HepG2 (cell line): ENCODE data around the gene DOK7. TPM values are rescaled to one million over a fixed set of nuclear protein-coding genes. Genes with fewer than 3 reads are reported as not detected.

Source experiments
- BRD4 ChIP-seq: sonication (generic); formaldehyde crosslinking; IDR thresholded peaks from 2 replicates; pipeline ENCODE4 v1.4.0; 2020; ENCODE audit warnings: missing genetic modification reagents
- CBFB ChIP-seq: sonication (generic); formaldehyde crosslinking; IDR thresholded peaks from 2 replicates; pipeline ENCODE4 v1.4.0; 2020; ENCODE audit warnings: missing genetic modification reagents
- CBX5 ChIP-seq: sonication (generic); formaldehyde crosslinking; IDR thresholded peaks from 2 replicates; pipeline ENCODE4 v1.4.0; 2020; ENCODE audit warnings: missing genetic modification reagents, borderline replicate concordance
- CHD2 ChIP-seq: IDR thresholded peaks from 2 replicates; pipeline ENCODE4 v1.6.1; 2011; ENCODE audit warnings: low read depth, low read length, improper control_type of control experiment
- ELF3 ChIP-seq: IDR thresholded peaks from 2 replicates; pipeline ENCODE4 v1.6.1; 2016; ENCODE audit warnings: missing genetic modification reagents, missing compliant biosample characterization
- GPBP1L1 ChIP-seq: sonication (generic); formaldehyde crosslinking; IDR thresholded peaks from 2 replicates; pipeline ENCODE4 v1.5.0; 2020; ENCODE audit warnings: mild to moderate bottlenecking, missing genetic modification reagents
- HNRNPK ChIP-seq: fragments of 200-400 bp; formaldehyde crosslinking; IDR thresholded peaks from 2 replicates; pipeline ENCODE4 v1.6.1; 2018; ENCODE audit warnings: low read length, low read depth, moderate library complexity, mild to moderate bottlenecking; ENCODE audit not compliant: poor library complexity, severe bottlenecking
- IKZF4 ChIP-seq: sonication (generic); formaldehyde crosslinking; IDR thresholded peaks from 2 replicates; pipeline ENCODE4 v1.5.1; 2020; ENCODE audit warnings: borderline replicate concordance, mild to moderate bottlenecking, low read depth, missing genetic modification reagents; ENCODE audit errors: not compliant biosample characterization
- KLF11 ChIP-seq: IDR thresholded peaks from 2 replicates; pipeline ENCODE4 v1.6.1; 2016; ENCODE audit warnings: missing compliant biosample characterization
- KLF9 ChIP-seq: IDR thresholded peaks from 2 replicates; pipeline ENCODE4 v1.6.1; 2016; ENCODE audit warnings: low read depth
- MBNL3 ChIP-seq: fragments of 250-450 bp; sonication (Bioruptor Pico); conservative IDR thresholded peaks from 2 replicates; pipeline ENCODE4 v1.8.0; 2022; ENCODE audit warnings: mild to moderate bottlenecking, inconsistent platforms
- POGK ChIP-seq: sonication (generic); formaldehyde crosslinking; conservative IDR thresholded peaks from 2 replicates; pipeline ENCODE4 v1.8.0; 2022; ENCODE audit warnings: mild to moderate bottlenecking, moderate library complexity, missing genetic modification reagents
- PRDM4 ChIP-seq: sonication (generic); formaldehyde crosslinking; IDR thresholded peaks from 2 replicates; pipeline ENCODE4 v1.9.0; 2021; ENCODE audit warnings: missing genetic modification reagents, borderline replicate concordance
- SNAPC2 ChIP-seq: sonication (generic); formaldehyde crosslinking; IDR thresholded peaks from 2 replicates; pipeline ENCODE4 v1.8.1; 2022; ENCODE audit warnings: mild to moderate bottlenecking, missing genetic modification reagents
- TBX2 ChIP-seq: sonication (generic); formaldehyde crosslinking; IDR thresholded peaks from 2 replicates; pipeline ENCODE4 v1.5.0; 2020; ENCODE audit warnings: missing genetic modification reagents, mild to moderate bottlenecking, borderline replicate concordance
- YEATS4 ChIP-seq: sonication (generic); formaldehyde crosslinking; IDR thresholded peaks from 2 replicates; pipeline ENCODE4 v1.4.0; 2020; ENCODE audit warnings: missing genetic modification reagents, borderline replicate concordance
- ZBTB43 ChIP-seq: sonication (generic); formaldehyde crosslinking; conservative IDR thresholded peaks from 2 replicates; pipeline ENCODE4 v1.4.0; 2020; ENCODE audit warnings: missing genetic modification reagents
- ZMAT5 ChIP-seq: sonication (generic); formaldehyde crosslinking; IDR thresholded peaks from 2 replicates; pipeline ENCODE4 v1.5.0; 2020; ENCODE audit warnings: mild to moderate bottlenecking, low read depth, missing genetic modification reagents, borderline replicate concordance
- ZNF350 ChIP-seq: sonication (generic); formaldehyde crosslinking; IDR thresholded peaks from 2 replicates; pipeline ENCODE4 v1.4.0; 2020; ENCODE audit warnings: mild to moderate bottlenecking, low read depth, missing genetic modification reagents, borderline replicate concordance
- ZNF605 ChIP-seq: sonication (generic); formaldehyde crosslinking; IDR thresholded peaks from 2 replicates; pipeline ENCODE4 v1.8.0; 2022; ENCODE audit warnings: mild to moderate bottlenecking, missing genetic modification reagents
- ZNF672 ChIP-seq: sonication (generic); formaldehyde crosslinking; IDR thresholded peaks from 2 replicates; pipeline ENCODE4 v1.8.1; 2022; ENCODE audit warnings: missing genetic modification reagents
- polyA plus RNA-seq, 8 experiments: library from polyadenylated mRNA; depleted of rRNA in 3 of 8; stranded (reverse) in 7 of 8; unstranded in 1 of 8; fragments of >200 nt; fragmentation: Illumina TruSeq in 4 of 8; extraction: Trizol in 4 of 8; gene quantifications; 2 replicates each; pipeline versions ENCODE4 v1.2.1 to v1.2.3, GENCODE V29; 2011 to 2016; ENCODE audit warnings: low read depth in 4 of 8, missing spikeins in 1 of 8, mixed read lengths in 1 of 8; ENCODE audit not compliant: insufficient read depth in 1 of 8
- total RNA-seq, 5 experiments: library from RNA; depleted of rRNA; stranded (reverse); fragments of >200 nt; fragmentation: Illumina TruSeq; extraction: Trizol; gene quantifications; 2 replicates each; pipeline ENCODE4 v1.2.3, GENCODE V29; 2016; ENCODE audit warnings: low read depth in 1 of 5

Gene DOK7
- total and polyA plus RNA-seq, 2 of the 13 experiments (the other 11 are each of a cell fraction or from before 2014, with no cell fraction given), result 0.03 to 0.07 TPM

- peak; percentile 86 for TF ChIP-seq POGK
- no peak for TF ChIP-seq PRDM4
- peak; percentile 70 for TF ChIP-seq YEATS4 (CRISPR knock-in tag)
- no peak for TF ChIP-seq GPBP1L1
- TF ChIP-seq ELF3, result 0 out of 2 replicates have a peak, but pooled peaks have one; percentile 27
- TF ChIP-seq ZNF672 (CRISPR knock-in tag), result 0 out of 2 replicates have a peak, but pooled peaks have one; percentile 47
- peak; percentile 65; the same call in 1 of the 2 replicates for TF ChIP-seq CHD2
- TF ChIP-seq MBNL3 (CRISPR knock-in tag), result no peak
- no peak for TF ChIP-seq HNRNPK
- TF ChIP-seq CBFB (CRISPR knock-in tag), result peak; percentile 22; the same call in 1 of the 2 replicates
- no peak; the same call in 1 of the 2 replicates for TF ChIP-seq SNAPC2 (CRISPR knock-in tag)
- 0 out of 2 replicates have a peak, but pooled peaks have one; percentile 40 for TF ChIP-seq KLF9 (CRISPR knock-in tag)
- TF ChIP-seq ZNF350 (CRISPR knock-in tag), result peak; percentile 51; the same call in 1 of the 2 replicates
- peak; percentile 80 for TF ChIP-seq KLF11 (CRISPR knock-in tag)
- TF ChIP-seq ZMAT5 (CRISPR knock-in tag), result no peak
- peak; percentile 76 for TF ChIP-seq IKZF4 (CRISPR knock-in tag)
- peak; percentile 56 for TF ChIP-seq TBX2
- TF ChIP-seq ZBTB43 (CRISPR knock-in tag), result 0 out of 2 replicates have a peak, but pooled peaks have one; percentile 17
- peak; percentile 60; the same call in 1 of the 2 replicates for TF ChIP-seq ZNF605 (CRISPR knock-in tag)
- peak; percentile 63; the same call in 1 of the 2 replicates for TF ChIP-seq BRD4 (CRISPR knock-in tag)
- peak; percentile 44; the same call in 1 of the 2 replicates for TF ChIP-seq CBX5 (CRISPR knock-in tag)
Measured at GRCh38 chr4:3531879-3532750, 69.0 kb downstream of the DOK7 start, which contains the start of gene LRPAP1 (continued).
